HCT116 (cell line): ENCODE results near the gene FTO. TPM values are rescaled to one million over a fixed set of nuclear protein-coding genes. Genes with fewer than 3 reads are reported as not detected.

Experiments
- ATAC-seq: fragments of 200-7000 bp; cut with Tn5 transposase; 2 replicates; pipeline ENCODE4 v1.9.1; 2020; ENCODE audit warnings: mild to moderate bottlenecking, moderate library complexity
- BruUV-seq: library from RNA; stranded (reverse); fragments of 400-500 nt; replicated peaks from 2 replicates; lab custom pipeline; 2021; lab: Mats Ljungman, UMichigan
- CTCF ChIA-PET: fragments of 300-600 bp; sonication (Branson Sonifier 250); formaldehyde crosslinking; loops from one replicate; lab custom pipeline; 2021; ENCODE audit warnings: antibody characterized with exemption; lab: Charles Lee
- POLR2A ChIA-PET: fragments of 300-600, 350-600 bp; sonication (Branson Sonifier 250); formaldehyde crosslinking; loops from one replicate; lab custom pipeline; 2021; ENCODE audit warnings: antibody characterized with exemption; lab: Charles Lee
- RAD21 ChIA-PET, 2 experiments: fragments of 300-600 bp; sonication (Branson Sonifier 250); formaldehyde crosslinking; loops; one replicate each; lab custom pipeline; 2023; ENCODE audit warnings: low total read pairs in 2 of 2; ENCODE audit not compliant: uncharacterized antibody in 2 of 2, unreplicated experiment in 2 of 2, low non-redundant PET in 1 of 2; lab: Charles Lee
- DNase-seq: peaks from one replicate; pipeline ENCODE4 v3.0.0-alpha.2; 2010; ENCODE audit warnings: low read depth, low spot score
- H2AFZ ChIP-seq: fragments of 200-600 bp; shearing (Covaris generic), sonication (generic); 2 replicates; pipeline ENCODE4 v1.6.1; 2017; ENCODE audit warnings: low read depth, mixed run types, mixed read lengths, antibody characterized with exemption, low read length; ENCODE audit not compliant: poor library complexity, severe bottlenecking
- H3K27ac ChIP-seq: 2 replicates; pipeline ENCODE4 v1.5.1; 2012; ENCODE audit warnings: low read depth, low read length
- H3K27me3 ChIP-seq: fragments of 200-600 bp; sonication (generic); 2 replicates; pipeline ENCODE4 v1.6.1; 2016; ENCODE audit warnings: mixed run types, low read length, mixed read lengths; ENCODE audit not compliant: insufficient read depth
- H3K36me3 ChIP-seq, 2 experiments: fragments of 200-500 bp in 1 of 2; fragments of 200-600 bp in 1 of 2; sonication (Bioruptor generic) in 1 of 2; sonication (generic) in 1 of 2; 2 replicates each; pipeline versions ENCODE4 v1.5.1 to v1.6.1; 2014 to 2016; ENCODE audit warnings: low read length in 2 of 2, inconsistent platforms in 1 of 2, mixed read lengths in 1 of 2, mixed run types in 1 of 2; ENCODE audit not compliant: insufficient read depth in 2 of 2, control insufficient read depth in 1 of 2
- H3K4me1 ChIP-seq, 2 experiments: fragments of 200-600 bp in 1 of 2; sonication (generic) in 1 of 2; 2 replicates each; pipeline versions ENCODE4 v1.5.1 to v1.6.1; 2012 to 2017; ENCODE audit warnings: low read length in 2 of 2, inconsistent platforms in 1 of 2, mild to moderate bottlenecking in 1 of 2, mixed read lengths in 1 of 2, mixed run types in 1 of 2, moderate library complexity in 1 of 2; ENCODE audit not compliant: insufficient read depth in 2 of 2, control insufficient read depth in 1 of 2
- H3K4me2 ChIP-seq: fragments of 200-600 bp; sonication (generic); 2 replicates; pipeline ENCODE4 v1.6.1; 2017; ENCODE audit warnings: mixed run types, low read length, mixed read lengths
- H3K4me3 ChIP-seq, 2 experiments: fragments of 200-600 bp in 1 of 2; sonication (generic) in 1 of 2; replicated peaks in 1 of 2; 2 replicates each; pipeline ENCODE4 v1.5.1; 2011 to 2016; ENCODE audit warnings: low read length in 2 of 2, control low read depth in 1 of 2, low read depth in 1 of 2, mild to moderate bottlenecking in 1 of 2, mixed read lengths in 1 of 2, mixed run types in 1 of 2
- H3K79me2 ChIP-seq: fragments of 200-600 bp; sonication (generic); 2 replicates; pipeline ENCODE4 v1.6.1; 2017; ENCODE audit warnings: mild to moderate bottlenecking, mixed run types, low read length, moderate library complexity, mixed read lengths; ENCODE audit not compliant: insufficient read depth
- H3K9ac ChIP-seq: fragments of 200-600 bp; sonication (generic); 2 replicates; pipeline ENCODE4 v1.6.1; 2016; ENCODE audit warnings: low read length, mixed read lengths
- H3K9me2 ChIP-seq: fragments of 200-600 bp; sonication (generic), shearing (Covaris generic); 2 replicates; pipeline ENCODE4 v1.6.1; 2017; ENCODE audit warnings: mixed run types, mild to moderate bottlenecking, moderate library complexity; ENCODE audit not compliant: insufficient read depth
- H3K9me3 ChIP-seq, 2 experiments: fragments of 200-500 bp in 1 of 2; fragments of 200-600 bp in 1 of 2; sonication (Bioruptor generic) in 1 of 2; sonication (generic) in 1 of 2; 2 replicates each; pipeline ENCODE4 v1.6.1; 2014 to 2017; ENCODE audit warnings: low read length in 2 of 2, mixed read lengths in 2 of 2, inconsistent platforms in 1 of 2, low read depth in 1 of 2, mild to moderate bottlenecking in 1 of 2, mixed run types in 1 of 2, moderate library complexity in 1 of 2; ENCODE audit not compliant: control insufficient read depth in 1 of 2, insufficient read depth in 1 of 2
- H4K20me1 ChIP-seq: fragments of 200-600 bp; sonication (generic), shearing (Covaris generic); 2 replicates; pipeline ENCODE4 v1.6.1; 2017; ENCODE audit warnings: mixed run types, mild to moderate bottlenecking, moderate library complexity; ENCODE audit not compliant: insufficient read depth
- ATF3 ChIP-seq: IDR thresholded peaks from 2 replicates; pipeline ENCODE4 v1.6.1; 2012
- CEBPB ChIP-seq: IDR thresholded peaks from 2 replicates; pipeline ENCODE4 v1.6.1; 2012; ENCODE audit warnings: low read depth
- CTCF ChIP-seq, 3 experiments: fragments of 200-600 bp in 1 of 3; sonication (generic) in 1 of 3; IDR thresholded peaks in 2 of 3; conservative IDR thresholded peaks in 1 of 3; 2 replicates each; pipeline ENCODE4 v1.5.1; 2012 to 2017; ENCODE audit warnings: low read depth in 2 of 3, low read length in 2 of 3, antibody characterized with exemption in 1 of 3, borderline replicate concordance in 1 of 3, control low read depth in 1 of 3, mild to moderate bottlenecking in 1 of 3, mixed read lengths in 1 of 3, mixed run types in 1 of 3, moderate library complexity in 1 of 3; ENCODE audit not compliant: insufficient read depth in 1 of 3
- EGR1 ChIP-seq: IDR thresholded peaks from 2 replicates; pipeline ENCODE4 v1.6.1; 2012; ENCODE audit warnings: low read depth
- EZH2 ChIP-seq: fragments of 200-600 bp; sonication (generic); IDR thresholded peaks from 2 replicates; pipeline ENCODE4 v1.6.1; 2017; ENCODE audit warnings: antibody characterized with exemption, mixed run types
- EZH2phosphoT487 ChIP-seq: fragments of 200-600 bp; IDR thresholded peaks from 2 replicates; pipeline ENCODE4 v1.6.1; 2018; ENCODE audit warnings: antibody characterized with exemption, borderline replicate concordance
- FOSL1 ChIP-seq: IDR thresholded peaks from 2 replicates; pipeline ENCODE4 v1.6.1; 2012; ENCODE audit warnings: low read depth
- RAD21 ChIP-seq: IDR thresholded peaks from 2 replicates; pipeline ENCODE4 v1.6.1; 2012; ENCODE audit warnings: low read depth, mild to moderate bottlenecking
- YY1 ChIP-seq: IDR thresholded peaks from 2 replicates; pipeline ENCODE4 v1.6.1; 2011; ENCODE audit warnings: low read length, low read depth, moderate library complexity, mild to moderate bottlenecking; ENCODE audit not compliant: insufficient replicate concordance; ENCODE audit errors: extremely low read depth
- ZBTB33 ChIP-seq: IDR thresholded peaks from 2 replicates; pipeline ENCODE4 v1.6.1; 2011; ENCODE audit warnings: mild to moderate bottlenecking, low read length, moderate library complexity; ENCODE audit not compliant: insufficient replicate concordance; ENCODE audit errors: extremely low read depth
- ZNF274 ChIP-seq: fragments of 200-500 bp; sonication (Bioruptor generic); IDR thresholded peaks from 2 replicates; pipeline ENCODE4 v1.6.1; 2014; ENCODE audit warnings: mild to moderate bottlenecking, low read depth, low read length, inconsistent platforms
- intact Hi-C: fragments of 100-400 bp; cut with micrococcal nuclease; formaldehyde crosslinking; loops from 2 replicates; pipeline ENCODE4 v1.10.0; 2022
- total RNA-seq: library from RNA; stranded (reverse); gene quantifications from one replicate; pipeline ENCODE4 v1.2.1, GENCODE V29; 2021; ENCODE audit not compliant: unreplicated experiment

The FTO gene
- total RNA-seq, 1 experiment from 2014 or later: 55.2 TPM

- no peaks in the 10 kb centered on the region for H3K9me2 ChIP-seq
- H3K9me3 ChIP-seq: no peaks in the 10 kb centered on the region
- no peak overlapping the region for H3K4me3 ChIP-seq
- POLR2A ChIA-PET: no interaction called here
- DNase-seq: no peak
- TF ChIP-seq ZBTB33 (no peak), ZNF274 (no peak), RAD21 (no peak), EZH2 (no peak), CTCF (IDR thresholded peaks at IDR 0.05 in 2 of 3, conservative IDR thresholded peaks at IDR 0.05 in 1 of 3; ENCODE audit: borderline replicate concordance in 1 of 3, insufficient read depth in 1 of 3, low read depth in 2 of 3, low read length in 2 of 3) (no peak), EZH2phosphoT487 (no peak), YY1 (no peak), CEBPB (no peak), ATF3 (no peak), EGR1 (no peak), FOSL1 (no peak)
- H3K79me2 ChIP-seq: no peaks in the 10 kb centered on the region
- no TSS peak for BruUV-seq
- H3K4me1 ChIP-seq: no peaks in the 10 kb centered on the region
- intact Hi-C loops: no loop called here
- no peak for ATAC-seq
- CTCF ChIA-PET: no interaction called here
- H4K20me1 ChIP-seq: no peaks in the 10 kb centered on the region
- H3K36me3 ChIP-seq: no peaks in the 10 kb centered on the region
- RAD21 ChIA-PET: no interaction called here
- no peak overlapping the region for H3K9ac ChIP-seq
- no peak overlapping the region for H3K27ac ChIP-seq
- no peak overlapping the region for H3K4me2 ChIP-seq
- H3K27me3 ChIP-seq: no peaks in the 10 kb centered on the region
- no peak overlapping the region for H2AFZ ChIP-seq
Measured at GRCh38 chr16:54097774-54098173, 393.8 kb downstream of the FTO start.
